ENCODE measurements around the gene USP32. TPM values are rescaled to one million over a fixed set of nuclear protein-coding genes. Genes with fewer than 3 reads are reported as not detected.
A peak's percentile ranks its signal among the peaks of the same experiment; 100 is the strongest.

The USP32 gene
- total and polyA plus RNA-seq, 10 of the 15 experiments (the other 5 are each of a cell fraction or from before 2014, with no cell fraction given) = 7.8 to 37.3 (median 25.5) TPM

DNA sequence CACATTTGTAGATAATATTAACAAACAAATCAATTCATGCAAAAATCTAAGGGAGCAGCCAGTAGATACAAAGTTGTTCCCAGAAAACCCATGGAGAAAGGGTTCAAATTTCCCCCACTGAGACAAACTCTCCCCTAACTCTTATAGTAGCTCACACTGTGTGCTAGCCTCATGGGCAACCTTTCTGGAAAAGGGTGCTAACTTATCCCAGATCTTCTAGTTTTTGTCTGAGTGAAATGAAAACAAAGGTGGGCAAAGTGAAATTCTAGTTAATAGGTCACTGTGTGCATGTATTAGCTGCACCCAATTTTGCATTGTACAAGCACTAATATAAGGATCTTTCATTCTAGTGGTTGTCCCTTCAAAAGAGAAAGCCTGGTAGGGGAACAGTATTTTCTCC is 9.9 kb upstream of the USP32 start:
- POLR2A ChIA-PET = interaction anchor here (0.6 kb wide), 1 partner anchor 88 kb away, joined by 3 read pairs; no protein-coding TSS in a partner anchor
- no peak for ATAC-seq
- Histone ChIP-seq H3K4me3 (no peak overlapping the region), H2AFZ (ENCODE audit: control insufficient read depth, low read depth, low read length) (no peak overlapping the region; the same call in 1 of the 2 replicates), H3K36me3 (ENCODE audit: control insufficient read depth in 2 of 2, insufficient read depth in 2 of 2, low read length in 1 of 2) (no peaks in the 10 kb centered on the region), H3K27ac (ENCODE audit: control insufficient read depth, insufficient read depth) (no peak overlapping the region), H4K20me1 (ENCODE audit: control insufficient read depth, insufficient read depth) (no peaks in the 10 kb centered on the region), H3K9ac (ENCODE audit: control insufficient read depth, insufficient read depth, low read length) (no peak overlapping the region), H3K4me1 (ENCODE audit: control insufficient read depth, insufficient read depth, low read length) (peaks cover 7% of the 10 kb centered on the region), H3K27me3 (replicated peaks in 1 of 2; ENCODE audit: control insufficient read depth in 2 of 2, insufficient read depth in 2 of 2, low read length in 1 of 2) (no peaks in the 10 kb centered on the region), H3K79me2 (ENCODE audit: control insufficient read depth, insufficient read depth, low read length) (no peaks in the 10 kb centered on the region), H3K4me2 (ENCODE audit: control insufficient read depth, insufficient read depth) (no peak overlapping the region), H3K9me3 (replicated peaks; ENCODE audit: control insufficient read depth, insufficient read depth, low read length) (no peaks in the 10 kb centered on the region)
- TF ChIP-seq NFXL1 (IDR thresholded peaks at IDR 0.05; ENCODE audit: borderline replicate concordance) (peak; percentile 53; the same call in 1 of the 2 replicates), WRNIP1 (IDR thresholded peaks at IDR 0.05; ENCODE audit: borderline replicate concordance, low read depth, low read length) (no peak), GABPA (IDR thresholded peaks at IDR 0.05; ENCODE audit: low read depth) (no peak), RB1 (IDR thresholded peaks at IDR 0.05; ENCODE audit: borderline replicate concordance) (no peak), RCOR1 (conservative IDR thresholded peaks at IDR 0.05; ENCODE audit: low read depth, low read length) (no peak), ATF7 (IDR thresholded peaks at IDR 0.05; ENCODE audit: low read depth) (no peak), NRF1 (conservative IDR thresholded peaks at IDR 0.05; ENCODE audit: low read depth, low read length) (no peak)
- CTCF ChIA-PET = interaction anchor here (0.5 to 1.3 kb wide), 2 partner anchors 170 to 549 kb away, joined by 3 read pairs; no protein-coding TSS in a partner anchor
- DNase-seq (ENCODE audit: low read depth, low spot score) = no peak
- intact Hi-C loops (cut with micrococcal nuclease; ENCODE audit: unreplicated experiment) = no loop called here
- SMC1A ChIA-PET (ENCODE audit: uncharacterized antibody, unreplicated experiment) = interaction anchor here (1.5 kb wide), 1 partner anchor 144 kb away, joined by 3 read pairs; no protein-coding TSS in a partner anchor
- RAD21 ChIA-PET (ENCODE audit: unreplicated experiment) = no interaction called here
- BruUV-seq (replicated peaks) = no TSS peak
- no peak for FAIRE-seq
- in situ Hi-C loops (cut with MboI) = no loop called here

Data from GM12878 (cell line).